Erythroblast (primary cell): ENCODE data around the gene THRB.
A peak's percentile ranks its signal among the peaks of the same experiment; 100 is the strongest.

Source experiments
- DNase-seq, 2 experiments: peaks; one replicate each; lab custom pipeline; 2025; lab: John Stamatoyannopoulos, UW
- GATA1 ChIP-seq: IDR thresholded peaks from 2 replicates; pipeline ENCODE4 v1.6.1; 2011; ENCODE audit warnings: low read depth, mild to moderate bottlenecking, control low read depth, low read length, moderate library complexity
- POLR2A ChIP-seq: IDR thresholded peaks from 2 replicates; pipeline ENCODE4 v1.6.1; 2011; ENCODE audit warnings: mild to moderate bottlenecking, low read length

The THRB gene

DNA sequence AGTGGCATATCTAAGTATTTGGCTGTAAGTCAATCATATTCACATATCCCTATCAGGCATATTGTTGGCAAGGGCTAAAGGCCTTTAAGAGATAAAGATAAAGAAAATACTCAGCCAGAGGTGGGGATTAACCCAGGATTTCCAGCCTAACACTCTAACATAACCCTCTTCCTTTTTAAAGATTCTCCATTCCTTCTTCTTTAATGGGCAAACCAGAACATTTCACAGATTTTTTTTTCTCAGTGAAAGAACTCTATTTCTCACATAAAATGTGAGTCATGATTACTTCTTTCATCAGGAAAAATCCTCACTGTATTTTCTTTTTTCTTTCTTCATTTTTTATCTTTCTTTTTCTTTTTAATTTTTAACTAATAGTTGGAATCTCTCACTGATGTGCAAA lies 349.2 kb downstream of the THRB start:
- TF ChIP-seq GATA1 (no peak), POLR2A (no peak)
- no peak for DNase-seq

DNA sequence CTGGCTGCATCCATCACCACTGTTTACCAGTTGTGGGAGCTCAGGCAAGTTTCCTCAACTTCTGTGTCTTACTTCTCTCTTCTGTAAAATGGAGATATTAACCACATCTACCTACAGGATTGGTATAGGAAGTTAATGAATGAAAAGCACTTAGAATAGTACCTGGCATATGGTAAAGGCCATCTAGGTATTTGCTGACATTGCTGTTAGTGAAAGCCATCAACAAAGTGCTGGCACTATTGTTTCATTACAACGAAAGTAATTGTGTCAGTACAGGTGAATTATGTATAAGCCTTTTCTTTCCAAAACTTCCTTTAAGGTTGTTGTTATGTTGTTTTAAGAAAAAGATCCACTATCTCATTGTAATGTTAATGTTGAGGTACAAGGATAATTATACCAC lies 352.5 kb downstream of the THRB start:
- TF ChIP-seq GATA1 (no peak), POLR2A (no peak)
- no peak for DNase-seq

- TF ChIP-seq POLR2A (no peak), GATA1 (no peak)
Observed at GRCh38 chr3:24141548-24141947, 353.1 kb downstream of the THRB start.

GRCh38 chr3:24139463-24140412 lies 354.9 kb downstream of the THRB start:
- TF ChIP-seq POLR2A, result no peak
- TF ChIP-seq GATA1, result no peak
- DNase-seq, result no peak

More at GRCh38 chr3:24141548-24141947, 353.1 kb downstream of the THRB start:
- DNase-seq, result no peak

- no peak for TF ChIP-seq GATA1
- no peak for TF ChIP-seq POLR2A
- DNase-seq, result no peak
Observed at GRCh38 chr3:24138876-24139256, 355.8 kb downstream of the THRB start.

DNA sequence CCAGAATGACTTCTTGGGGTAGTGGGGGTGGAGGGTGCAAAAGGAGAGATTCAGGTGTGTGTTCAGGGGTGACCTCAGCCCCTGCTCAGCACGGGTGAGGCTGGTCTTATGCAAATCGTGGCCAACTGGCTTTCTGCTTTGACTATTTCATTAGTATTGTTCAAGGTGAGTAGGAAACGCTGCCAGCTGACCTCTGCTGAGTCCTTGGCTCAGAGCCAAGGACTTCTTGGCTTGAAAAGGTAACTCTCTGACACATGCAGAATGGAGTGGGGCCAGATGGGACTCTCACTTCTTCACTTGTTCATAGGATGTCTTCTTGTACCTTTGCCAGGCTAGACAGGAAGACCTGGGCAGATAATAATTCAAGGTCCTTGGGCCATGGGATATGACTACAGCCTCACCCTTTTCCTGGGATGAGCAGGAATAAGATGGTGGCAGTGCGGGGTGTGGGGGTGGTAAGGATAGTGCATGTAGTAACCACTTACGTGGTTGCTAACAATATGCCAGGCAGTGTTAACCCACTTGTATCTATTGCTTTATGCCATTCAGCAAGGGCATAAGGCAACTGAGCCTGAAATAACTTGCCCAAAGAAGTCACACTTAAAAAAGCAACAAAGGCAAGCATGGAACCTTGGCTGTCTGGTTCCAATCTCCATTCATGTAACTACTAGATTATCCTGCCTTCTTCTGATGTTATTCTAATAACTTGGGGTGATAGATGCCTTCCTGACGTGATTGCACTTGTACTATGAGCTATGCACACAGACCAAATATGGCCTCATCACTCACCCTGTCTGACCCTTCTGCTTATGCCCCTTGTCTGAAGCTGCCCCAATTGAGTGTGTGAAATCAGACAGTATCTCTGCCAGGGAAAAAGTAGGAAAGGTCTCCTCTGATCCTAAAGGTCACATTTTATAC lies 356.4 kb downstream of the THRB start:
- TF ChIP-seq GATA1 (no peak), POLR2A (no peak)
- peak in 1 of 2 experiments; percentile 7 for DNase-seq

- TF ChIP-seq POLR2A (no peak), GATA1 (no peak)
Observed at GRCh38 chr3:24137334-24137733, 357.3 kb downstream of the THRB start.

GRCh38 chr3:24136624-24137310 lies 357.9 kb downstream of the THRB start:
- TF ChIP-seq GATA1 (no peak), POLR2A (no peak)
- no peak for DNase-seq

More at GRCh38 chr3:24137334-24137733, 357.3 kb downstream of the THRB start:
- DNase-seq, result no peak

GRCh38 chr3:24135280-24135679 lies 359.4 kb downstream of the THRB start:
- no peak for TF ChIP-seq POLR2A
- TF ChIP-seq GATA1, result no peak
- no peak for DNase-seq

GRCh38 chr3:24133942-24134341 lies 360.7 kb downstream of the THRB start:
- DNase-seq, result no peak
- TF ChIP-seq POLR2A (no peak), GATA1 (no peak)

GRCh38 chr3:24133436-24133835 lies 361.2 kb downstream of the THRB start:
- no peak for DNase-seq
- no peak for TF ChIP-seq GATA1
- no peak for TF ChIP-seq POLR2A

DNA sequence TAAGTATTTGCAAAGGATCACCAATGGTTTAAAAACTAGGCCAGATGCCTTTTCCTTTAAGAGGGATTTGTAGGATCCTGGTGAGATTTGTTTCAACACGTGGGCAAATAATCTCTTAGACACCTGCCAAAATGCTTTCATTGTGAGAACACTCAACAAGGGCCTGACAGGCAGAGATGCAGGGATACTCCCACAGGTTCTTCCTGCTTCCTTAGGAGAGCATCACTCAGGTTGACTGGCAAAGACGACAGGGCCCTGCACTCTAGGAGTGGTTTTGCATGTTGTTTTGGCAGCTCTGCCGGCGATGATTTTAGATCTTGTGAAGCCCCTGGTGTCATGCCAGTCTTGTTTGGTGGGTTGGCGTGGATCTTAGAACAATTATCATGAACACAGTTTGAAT lies 365.1 kb downstream of the THRB start:
- TF ChIP-seq GATA1 (no peak), POLR2A (no peak)
- no peak for DNase-seq

DNA sequence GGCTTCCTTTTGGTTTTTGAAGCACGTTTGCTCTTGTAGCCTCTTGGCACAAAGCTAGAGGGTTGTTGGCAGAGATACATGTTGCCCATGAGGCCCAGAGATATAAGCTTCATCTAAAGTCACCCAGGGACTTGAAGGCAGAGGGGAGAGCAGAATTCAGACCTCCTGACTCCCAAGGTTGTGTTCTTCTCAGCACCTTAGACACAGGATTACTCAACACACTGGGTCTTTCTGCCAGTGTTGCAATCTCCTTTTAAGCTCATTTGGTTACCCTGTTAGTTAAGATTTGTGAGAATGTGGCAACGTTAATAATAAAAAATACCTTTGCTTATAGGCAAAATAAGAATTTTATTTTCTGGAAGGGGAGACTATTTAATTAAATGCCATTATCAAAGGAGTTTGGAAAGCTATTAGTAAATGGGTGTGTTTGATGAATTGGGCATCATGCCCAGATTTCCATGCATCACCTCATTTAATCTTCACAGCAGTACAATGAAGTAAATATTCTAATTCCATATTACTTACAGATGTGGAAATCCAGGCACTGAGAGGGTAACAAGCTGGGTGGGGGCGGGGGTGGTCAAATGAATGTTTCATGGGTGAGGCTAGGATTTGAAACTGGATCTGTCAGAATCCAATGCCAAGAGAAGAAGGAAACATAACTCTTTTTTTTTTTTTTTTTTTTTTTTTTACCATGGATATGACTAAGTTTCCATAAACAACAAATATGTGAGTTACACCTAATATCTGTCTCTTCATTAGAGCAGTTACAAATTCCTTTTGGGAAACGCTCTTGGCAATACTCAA lies 366.2 kb downstream of the THRB start:
- TF ChIP-seq POLR2A (no peak), GATA1 (no peak)
- DNase-seq, result no peak
